ENCODE results near the gene METTL25B. TPM values are rescaled to one million over a fixed set of nuclear protein-coding genes. Genes with fewer than 3 reads are reported as not detected.

The METTL25B gene
- total RNA-seq, 1 donor, result 8.3 TPM

GRCh38 chr1:156689953-156690674 lies 38.2 kb upstream of the METTL25B start:
- Histone ChIP-seq H3K27me3 (ENCODE audit: insufficient read depth, low read length) (peaks cover 8% of the 10 kb centered on the region), H3K4me3 (ENCODE audit: insufficient read depth, low read length) (peak overlapping the region; percentile 66), H3K79me2 (ENCODE audit: insufficient read depth, low read length) (no peaks in the 10 kb centered on the region), H3K4me2 (ENCODE audit: insufficient read depth, low read length) (peak overlapping the region; percentile 83), H3K36me3 (ENCODE audit: insufficient read depth, low read length) (no peaks in the 10 kb centered on the region), H3K9me3 (ENCODE audit: low read depth, low read length) (no peaks in the 10 kb centered on the region), H3K27ac (ENCODE audit: low read depth, low read length) (no peak overlapping the region), H4K20me1 (ENCODE audit: insufficient read depth, low read length) (no peaks in the 10 kb centered on the region), H2AFZ (ENCODE audit: low read length) (no peak overlapping the region), H3K4me1 (ENCODE audit: insufficient read depth, low read length) (peaks cover 22% of the 10 kb centered on the region)
- TF ChIP-seq CTCF (IDR thresholded peaks at IDR 0.05; ENCODE audit: extremely low read depth, low read depth, low read length), result no peak
- peak; percentile 52 for DNase-seq (ENCODE audit: insufficient read length, low spot score, missing footprints)

GRCh38 chr1:156690675-156691036 lies 37.6 kb upstream of the METTL25B start:
- Histone ChIP-seq H4K20me1 (ENCODE audit: insufficient read depth, low read length) (no peaks in the 10 kb centered on the region), H3K4me2 (ENCODE audit: insufficient read depth, low read length) (no peak overlapping the region), H3K27ac (ENCODE audit: low read depth, low read length) (no peak overlapping the region), H3K9me3 (ENCODE audit: low read depth, low read length) (no peaks in the 10 kb centered on the region), H3K27me3 (ENCODE audit: insufficient read depth, low read length) (peaks cover 8% of the 10 kb centered on the region), H3K79me2 (ENCODE audit: insufficient read depth, low read length) (no peaks in the 10 kb centered on the region), H3K4me3 (ENCODE audit: insufficient read depth, low read length) (no peak overlapping the region), H3K4me1 (ENCODE audit: insufficient read depth, low read length) (peaks cover 22% of the 10 kb centered on the region), H2AFZ (ENCODE audit: low read length) (no peak overlapping the region), H3K36me3 (ENCODE audit: insufficient read depth, low read length) (no peaks in the 10 kb centered on the region)
- DNase-seq (ENCODE audit: insufficient read length, low spot score, missing footprints), result peak; percentile 77
- no peak for TF ChIP-seq CTCF (IDR thresholded peaks at IDR 0.05; ENCODE audit: extremely low read depth, low read depth, low read length)

GRCh38 chr1:156691191-156691590 lies 37.1 kb upstream of the METTL25B start:
- no peak for TF ChIP-seq CTCF (IDR thresholded peaks at IDR 0.05; ENCODE audit: extremely low read depth, low read depth, low read length)
- H3K27me3 ChIP-seq (ENCODE audit: insufficient read depth, low read length), result peaks cover 8% of the 10 kb centered on the region
- no peak overlapping the region for H2AFZ ChIP-seq (ENCODE audit: low read length)
- H3K36me3 ChIP-seq (ENCODE audit: insufficient read depth, low read length), result no peaks in the 10 kb centered on the region
- H3K4me2 ChIP-seq (ENCODE audit: insufficient read depth, low read length), result no peak overlapping the region
- no peaks in the 10 kb centered on the region for H3K9me3 ChIP-seq (ENCODE audit: low read depth, low read length)
- no peaks in the 10 kb centered on the region for H3K79me2 ChIP-seq (ENCODE audit: insufficient read depth, low read length)
- H3K27ac ChIP-seq (ENCODE audit: low read depth, low read length), result no peak overlapping the region
- peak; percentile 50 for DNase-seq (ENCODE audit: insufficient read length, low spot score, missing footprints)
- H3K4me3 ChIP-seq (ENCODE audit: insufficient read depth, low read length), result no peak overlapping the region
- H3K4me1 ChIP-seq (ENCODE audit: insufficient read depth, low read length), result peaks cover 22% of the 10 kb centered on the region
- H4K20me1 ChIP-seq (ENCODE audit: insufficient read depth, low read length), result no peaks in the 10 kb centered on the region

GRCh38 chr1:156691665-156692440 lies 36.4 kb upstream of the METTL25B start:
- no peaks in the 10 kb centered on the region for H3K79me2 ChIP-seq (ENCODE audit: insufficient read depth, low read length)
- peaks cover 22% of the 10 kb centered on the region for H3K4me1 ChIP-seq (ENCODE audit: insufficient read depth, low read length)
- H3K36me3 ChIP-seq (ENCODE audit: insufficient read depth, low read length), result no peaks in the 10 kb centered on the region
- H3K27ac ChIP-seq (ENCODE audit: low read depth, low read length), result no peak overlapping the region
- H3K4me2 ChIP-seq (ENCODE audit: insufficient read depth, low read length), result no peak overlapping the region
- TF ChIP-seq CTCF (IDR thresholded peaks at IDR 0.05; ENCODE audit: extremely low read depth, low read depth, low read length), result no peak
- peak; percentile 82 for DNase-seq (ENCODE audit: insufficient read length, low spot score, missing footprints)
- no peaks in the 10 kb centered on the region for H4K20me1 ChIP-seq (ENCODE audit: insufficient read depth, low read length)
- H3K4me3 ChIP-seq (ENCODE audit: insufficient read depth, low read length), result no peak overlapping the region
- H3K27me3 ChIP-seq (ENCODE audit: insufficient read depth, low read length), result peaks cover 8% of the 10 kb centered on the region
- H2AFZ ChIP-seq (ENCODE audit: low read length), result peak overlapping the region; percentile 29
- H3K9me3 ChIP-seq (ENCODE audit: low read depth, low read length), result no peaks in the 10 kb centered on the region

All from osteoblast (primary cell).